Mesothelial cell of epicardium (in vitro differentiated cells): ENCODE data around the gene IL1RAPL2. TPM values are rescaled to one million over a fixed set of nuclear protein-coding genes. Genes with fewer than 3 reads are reported as not detected.

ENCODE experiments used
- DNase-seq, 2 experiments: peaks; one replicate each; pipeline ENCODE4 v3.0.0; 2021; ENCODE audit warnings: low spot score in 2 of 2; ENCODE audit not compliant: unreplicated experiment in 2 of 2
- H3K27ac Mint-ChIP-seq: 2 replicates; pipeline ENCODE4 v1.8.0; 2021; ENCODE audit warnings: mixed read lengths
- H3K27me3 Mint-ChIP-seq: 2 replicates; pipeline ENCODE4 v1.8.0; 2021; ENCODE audit warnings: low read depth, mixed read lengths
- H3K36me3 Mint-ChIP-seq: 2 replicates; pipeline ENCODE4 v1.8.0; 2021; ENCODE audit warnings: mixed read lengths
- H3K4me1 Mint-ChIP-seq: 2 replicates; pipeline ENCODE4 v1.8.0; 2021; ENCODE audit warnings: mixed read lengths
- H3K4me3 Mint-ChIP-seq: 2 replicates; pipeline ENCODE4 v1.8.0; 2021; ENCODE audit warnings: mild to moderate bottlenecking, moderate library complexity, mixed read lengths
- H3K9me3 Mint-ChIP-seq: 2 replicates; pipeline ENCODE4 v1.8.0; 2021; ENCODE audit warnings: mixed read lengths
- total RNA-seq: library from RNA; stranded (reverse); gene quantifications from 3 replicates; pipeline ENCODE4 v1.2.1, GENCODE V29; 2021
- TF ChIP-seq, protein P1 (sequence below): fragments of 200-600 bp; sonication (generic); IDR thresholded peaks from one replicate; pipeline ENCODE4 v1.5.0; 2021; ENCODE audit warnings: antibody characterized with exemption; ENCODE audit not compliant: unreplicated experiment

IL1RAPL2 gene
- total RNA-seq, 1 donor from 2014 or later = 0.92 TPM

DNA sequence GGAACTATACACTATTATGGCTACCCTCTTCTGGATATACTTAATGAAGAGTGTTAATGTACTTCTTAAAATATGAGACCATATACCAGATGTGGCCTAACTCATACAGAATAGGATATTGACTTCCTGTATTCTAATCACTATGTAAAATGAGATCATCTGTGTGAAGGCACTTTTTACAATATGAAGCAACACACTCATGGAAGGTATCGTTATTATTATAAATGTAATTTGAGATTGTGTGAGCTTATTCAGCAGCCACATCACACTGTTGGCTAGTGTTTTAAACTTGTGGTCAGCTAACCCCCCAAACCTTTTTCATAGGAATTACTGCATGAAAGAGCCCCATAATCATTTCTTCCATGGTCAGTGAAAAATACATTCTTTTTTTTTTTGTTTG, 936.3 kb downstream of the IL1RAPL2 start:
- Mint-ChIP-seq H3K27ac (no peak overlapping the region), H3K9me3 (peaks cover 50% of the 10 kb centered on the region), H3K4me1 (peaks cover 9% of the 10 kb centered on the region), H3K4me3 (no peak overlapping the region), H3K27me3 (no peaks in the 10 kb centered on the region), H3K36me3 (peaks cover 3% of the 10 kb centered on the region)
- no peak for DNase-seq
- TF ChIP-seq, protein P1, sequence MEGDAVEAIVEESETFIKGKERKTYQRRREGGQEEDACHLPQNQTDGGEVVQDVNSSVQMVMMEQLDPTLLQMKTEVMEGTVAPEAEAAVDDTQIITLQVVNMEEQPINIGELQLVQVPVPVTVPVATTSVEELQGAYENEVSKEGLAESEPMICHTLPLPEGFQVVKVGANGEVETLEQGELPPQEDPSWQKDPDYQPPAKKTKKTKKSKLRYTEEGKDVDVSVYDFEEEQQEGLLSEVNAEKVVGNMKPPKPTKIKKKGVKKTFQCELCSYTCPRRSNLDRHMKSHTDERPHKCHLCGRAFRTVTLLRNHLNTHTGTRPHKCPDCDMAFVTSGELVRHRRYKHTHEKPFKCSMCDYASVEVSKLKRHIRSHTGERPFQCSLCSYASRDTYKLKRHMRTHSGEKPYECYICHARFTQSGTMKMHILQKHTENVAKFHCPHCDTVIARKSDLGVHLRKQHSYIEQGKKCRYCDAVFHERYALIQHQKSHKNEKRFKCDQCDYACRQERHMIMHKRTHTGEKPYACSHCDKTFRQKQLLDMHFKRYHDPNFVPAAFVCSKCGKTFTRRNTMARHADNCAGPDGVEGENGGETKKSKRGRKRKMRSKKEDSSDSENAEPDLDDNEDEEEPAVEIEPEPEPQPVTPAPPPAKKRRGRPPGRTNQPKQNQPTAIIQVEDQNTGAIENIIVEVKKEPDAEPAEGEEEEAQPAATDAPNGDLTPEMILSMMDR = no peak

DNA sequence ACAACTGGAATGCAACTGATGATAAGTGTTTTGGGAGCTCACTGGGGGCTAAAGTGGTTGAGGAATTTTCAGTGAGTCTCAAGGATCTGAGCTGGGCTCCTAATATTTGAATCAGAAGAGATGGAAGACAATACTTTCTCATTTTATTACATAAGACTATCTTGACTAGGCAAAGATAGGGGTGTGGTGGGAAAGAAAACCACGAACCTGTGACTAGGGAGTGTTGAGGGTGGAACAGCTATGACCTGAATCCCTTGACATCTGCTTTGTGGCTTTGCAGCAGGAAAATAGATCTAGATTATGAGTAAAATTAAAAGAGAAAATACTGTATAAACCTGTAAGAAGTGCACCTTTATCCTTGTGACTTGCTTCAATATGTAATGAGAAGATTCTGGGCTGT, 949.6 kb downstream of the IL1RAPL2 start:
- H3K9me3 Mint-ChIP-seq = peaks cover 40% of the 10 kb centered on the region
- no peak overlapping the region for H3K4me3 Mint-ChIP-seq
- no peaks in the 10 kb centered on the region for H3K27me3 Mint-ChIP-seq
- no peaks in the 10 kb centered on the region for H3K4me1 Mint-ChIP-seq
- no peak overlapping the region for H3K27ac Mint-ChIP-seq
- TF ChIP-seq, protein P1 = no peak
- DNase-seq = no peak
- peaks cover 2% of the 10 kb centered on the region for H3K36me3 Mint-ChIP-seq

DNA sequence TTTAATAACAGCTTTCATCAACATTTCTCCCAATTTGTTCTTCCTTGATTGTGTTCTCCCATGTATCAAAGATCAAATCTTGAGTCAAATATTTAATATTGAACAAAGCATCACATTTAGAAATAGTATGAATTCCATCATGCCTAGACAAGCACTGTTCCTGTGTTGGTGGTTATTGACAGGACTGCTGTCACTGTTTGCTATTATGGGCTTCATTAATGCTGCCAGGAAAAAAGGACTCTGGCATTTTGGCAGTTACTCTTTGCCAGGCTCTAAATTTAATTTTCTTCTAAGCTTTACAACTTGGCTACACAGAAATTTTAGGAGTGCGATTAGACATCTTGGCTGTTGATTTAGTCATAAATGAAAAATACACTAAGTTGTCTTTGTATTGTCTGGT, 960.4 kb downstream of the IL1RAPL2 start:
- no peak overlapping the region for H3K4me3 Mint-ChIP-seq
- H3K36me3 Mint-ChIP-seq = no peaks in the 10 kb centered on the region
- peaks cover 24% of the 10 kb centered on the region for H3K9me3 Mint-ChIP-seq
- H3K27me3 Mint-ChIP-seq = no peaks in the 10 kb centered on the region
- no peak for DNase-seq
- no peaks in the 10 kb centered on the region for H3K4me1 Mint-ChIP-seq
- TF ChIP-seq, protein P1 = no peak
- no peak overlapping the region for H3K27ac Mint-ChIP-seq

DNA sequence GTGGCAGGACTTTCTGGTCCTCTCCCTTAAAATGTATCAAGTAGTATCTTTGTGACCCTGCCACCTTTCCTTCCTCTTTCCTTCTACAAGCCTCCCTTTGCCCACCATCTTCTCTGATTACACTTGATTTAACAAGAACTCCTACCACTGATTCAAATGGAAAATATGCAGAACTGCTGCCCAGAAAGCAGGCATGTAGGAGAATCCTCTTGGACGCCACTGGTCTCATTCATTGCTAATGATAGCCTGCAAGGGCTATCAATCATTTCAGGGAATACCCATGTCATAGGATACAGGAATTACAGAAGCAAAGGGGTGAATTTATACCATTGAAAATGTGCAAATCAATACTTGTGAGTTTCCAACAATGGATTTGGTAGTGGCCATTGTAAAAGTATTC, 961.8 kb downstream of the IL1RAPL2 start:
- Mint-ChIP-seq H3K4me1 (no peaks in the 10 kb centered on the region), H3K27ac (no peak overlapping the region), H3K9me3 (peaks cover 36% of the 10 kb centered on the region), H3K4me3 (no peak overlapping the region), H3K27me3 (no peaks in the 10 kb centered on the region), H3K36me3 (no peaks in the 10 kb centered on the region)
- TF ChIP-seq, protein P1 = no peak
- no peak for DNase-seq

DNA sequence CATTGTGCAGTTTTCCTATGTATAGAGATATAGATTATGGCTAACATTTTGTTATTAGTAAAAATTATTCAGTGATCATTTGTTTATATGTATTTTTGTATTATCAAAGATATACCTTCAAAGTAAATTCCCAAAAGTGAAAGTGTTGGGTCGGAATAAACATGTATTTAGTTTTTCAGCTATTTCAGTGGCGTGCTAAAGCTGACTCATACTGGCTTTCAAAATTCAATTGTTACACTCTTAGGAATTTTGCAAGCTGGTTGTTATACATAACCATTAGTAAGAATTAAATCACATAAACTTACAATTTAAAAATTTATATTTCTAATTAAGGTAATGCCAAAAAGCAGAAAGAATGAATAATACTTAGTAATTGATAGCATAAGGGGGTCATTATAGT, 968.0 kb downstream of the IL1RAPL2 start:
- DNase-seq = no peak
- no peaks in the 10 kb centered on the region for H3K4me1 Mint-ChIP-seq
- H3K27ac Mint-ChIP-seq = no peak overlapping the region
- H3K27me3 Mint-ChIP-seq = no peaks in the 10 kb centered on the region
- TF ChIP-seq, protein P1 = no peak
- H3K36me3 Mint-ChIP-seq = no peaks in the 10 kb centered on the region
- H3K4me3 Mint-ChIP-seq = no peak overlapping the region
- peaks cover 51% of the 10 kb centered on the region for H3K9me3 Mint-ChIP-seq

DNA sequence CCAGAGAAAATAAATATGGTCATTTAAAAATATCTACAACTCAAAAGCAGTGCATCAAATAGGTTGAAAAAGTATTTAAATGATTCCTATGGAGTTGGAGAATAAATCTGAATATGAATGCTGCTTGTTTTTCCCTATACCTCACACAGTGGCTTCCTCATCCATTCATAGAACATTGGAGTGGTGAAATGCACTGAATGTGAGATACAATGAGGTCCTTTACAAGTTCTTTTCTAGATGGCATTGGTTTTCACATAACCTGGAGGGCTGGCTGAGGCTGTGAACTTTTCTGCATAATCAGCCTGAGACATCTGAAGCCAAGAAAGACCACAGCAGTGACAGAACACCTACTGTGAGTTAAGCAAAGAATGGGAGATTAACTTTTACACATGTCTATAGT, 977.3 kb downstream of the IL1RAPL2 start:
- peaks cover 65% of the 10 kb centered on the region for H3K9me3 Mint-ChIP-seq

More for the DNA sequence above, 977.3 kb downstream of the IL1RAPL2 start:
- H3K27ac Mint-ChIP-seq = no peak overlapping the region
- DNase-seq = no peak
- H3K36me3 Mint-ChIP-seq = no peaks in the 10 kb centered on the region
- TF ChIP-seq, protein P1 = no peak
- H3K27me3 Mint-ChIP-seq = no peaks in the 10 kb centered on the region
- no peak overlapping the region for H3K4me3 Mint-ChIP-seq
- H3K4me1 Mint-ChIP-seq = no peaks in the 10 kb centered on the region
